Stimulated activated naive CD4-positive, alpha-beta T cell treated with Interleukin-2 at 50 U/mL for 16 hours (primary cell): ENCODE results near the gene KCNH3.
A peak's percentile ranks its signal among the peaks of the same experiment; 100 is the strongest.
"Not testable (repeated sequence)": the region's sequence is repeated elsewhere in the genome, so short reads cannot be mapped to it uniquely, and the experiment has no call there.

ENCODE experiments used
- DNase-seq: peaks from one replicate; lab custom pipeline; 2025; lab: John Stamatoyannopoulos, UW

The KCNH3 gene

DNA sequence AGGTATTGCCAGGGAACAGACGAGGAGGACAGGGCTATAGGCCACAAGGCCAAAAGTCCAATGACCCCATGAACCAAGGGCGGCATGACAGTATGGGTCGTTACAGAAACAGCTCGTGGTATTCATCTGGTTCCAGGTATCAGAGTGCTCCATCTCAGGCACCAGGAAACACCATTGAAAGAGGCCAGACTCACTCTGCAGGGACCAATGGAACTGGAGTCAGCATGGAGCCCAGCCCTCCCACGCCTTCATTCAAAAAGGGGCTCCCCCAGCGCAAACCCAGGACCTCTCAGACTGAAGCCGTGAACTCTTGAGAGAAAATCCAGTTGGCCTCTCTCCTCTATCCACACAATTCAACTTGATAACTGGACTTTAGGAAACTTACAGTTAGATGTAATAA, 12.9 kb upstream of the KCNH3 start:
- DNase-seq, result no peak

DNA sequence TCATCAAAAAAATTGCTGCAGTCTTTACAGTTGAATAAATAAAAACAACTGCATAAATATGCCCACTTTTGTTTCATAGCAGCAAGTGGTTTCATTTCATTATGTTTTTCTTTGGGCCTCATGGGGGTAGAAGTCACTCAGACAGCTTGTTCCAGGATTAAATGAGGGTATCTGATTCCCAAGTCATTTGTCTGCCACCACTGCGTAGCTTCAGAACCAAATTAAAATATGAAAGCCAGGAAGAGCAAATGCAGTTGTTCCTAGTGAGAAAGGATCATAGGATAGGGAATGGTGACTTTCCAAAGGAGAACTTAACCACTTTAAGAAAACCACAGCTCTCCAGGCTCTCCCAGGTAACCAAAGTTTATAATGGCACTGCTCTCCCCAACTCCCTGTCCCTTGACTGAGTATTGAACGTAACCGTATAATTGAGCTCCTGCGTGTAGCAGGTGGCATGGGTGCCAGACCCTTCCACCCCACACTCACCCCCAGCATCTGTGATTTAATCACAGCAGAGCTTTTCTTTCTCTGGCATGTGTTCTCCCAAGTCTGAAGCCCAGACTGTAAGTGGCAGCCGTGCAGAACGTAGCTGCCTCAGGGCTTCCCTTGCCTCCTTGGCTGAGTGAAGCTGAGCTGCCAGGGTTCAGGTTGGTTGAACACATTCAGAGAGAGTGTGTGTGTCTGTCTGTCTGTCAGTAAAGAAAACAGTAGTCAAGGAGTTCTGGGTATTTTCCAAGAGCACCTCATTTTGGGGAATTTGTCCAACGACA, 11.3 kb upstream of the KCNH3 start:
- DNase-seq, result no peak

DNA sequence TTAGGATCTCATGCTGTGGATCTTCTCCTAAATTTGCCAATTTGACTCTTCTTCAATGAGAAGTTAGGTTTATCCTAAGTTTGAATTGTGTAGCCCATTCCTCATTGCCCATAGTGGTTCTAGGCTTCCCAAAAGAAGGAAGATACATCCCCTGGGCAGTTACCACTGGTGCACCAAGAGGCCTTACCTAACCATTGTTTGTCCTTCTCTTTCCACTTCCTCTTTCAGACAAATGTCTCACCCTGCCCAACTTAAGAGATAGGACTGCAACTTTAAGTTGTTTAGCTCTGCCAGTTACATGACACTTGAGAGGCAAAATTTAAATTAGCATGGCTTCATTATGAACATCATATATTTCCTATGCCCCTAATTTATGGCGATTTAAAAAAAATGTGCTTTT, 9.4 kb upstream of the KCNH3 start:
- no peak for DNase-seq

DNA sequence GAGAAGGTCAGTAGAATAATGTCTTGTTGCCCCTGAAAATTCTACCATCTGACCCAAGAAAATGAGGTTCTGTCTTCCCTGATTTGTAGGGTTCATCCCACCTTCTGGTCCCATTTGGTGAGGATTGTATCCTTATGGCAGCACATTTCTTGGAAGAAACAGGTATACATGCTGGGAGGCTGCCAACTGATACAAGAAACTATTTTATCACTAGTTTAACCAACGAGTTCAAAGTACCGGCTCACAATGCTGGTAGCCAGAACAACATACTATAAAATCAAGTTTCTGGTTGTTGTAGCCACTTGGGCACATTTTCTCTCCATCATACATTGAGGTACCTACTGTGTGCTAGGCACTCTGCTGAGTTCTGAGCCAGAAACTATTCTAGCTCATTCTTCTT, 7.1 kb upstream of the KCNH3 start:
- DNase-seq, result no peak

DNA sequence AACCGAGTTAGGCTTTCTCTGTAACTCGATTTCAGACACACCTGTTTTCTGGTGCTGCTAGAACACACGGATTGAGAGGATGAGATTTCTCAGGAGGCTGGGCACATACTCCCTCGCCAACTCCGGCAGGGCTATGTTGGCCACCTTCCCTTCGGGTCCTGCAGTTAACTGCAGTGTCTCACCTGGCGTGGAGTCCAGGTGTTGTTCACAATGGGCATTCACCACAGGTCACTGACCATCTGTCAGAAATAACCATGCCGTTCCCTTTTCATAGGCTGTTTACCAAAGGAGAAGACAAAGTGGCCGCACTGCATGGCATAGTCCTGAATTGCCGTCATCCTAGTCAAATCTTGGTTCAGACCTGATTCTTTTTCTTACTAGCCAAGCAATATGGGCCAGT, 5.5 kb upstream of the KCNH3 start:
- no peak for DNase-seq

DNA sequence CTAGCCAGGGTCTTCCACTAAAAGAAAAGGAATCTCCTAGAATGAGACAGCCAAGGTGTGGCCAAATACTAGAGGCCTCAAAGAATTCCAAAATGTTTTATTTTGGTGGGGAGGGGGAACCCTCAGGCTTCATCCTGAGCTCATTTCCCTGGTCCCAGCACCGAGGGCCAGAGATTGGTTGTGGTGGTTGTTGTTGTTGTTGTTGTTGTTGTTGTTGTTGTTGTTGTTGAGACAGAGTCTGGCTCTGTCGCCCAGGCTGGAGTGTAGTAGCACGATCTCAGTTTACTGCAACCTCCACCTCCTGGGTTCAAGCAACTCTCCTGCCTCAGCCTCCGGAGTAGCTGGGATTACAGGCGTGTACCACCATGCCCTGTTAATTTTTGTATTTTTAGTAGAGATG, 4.7 kb upstream of the KCNH3 start:
- DNase-seq, result not testable (repeated sequence)

DNA sequence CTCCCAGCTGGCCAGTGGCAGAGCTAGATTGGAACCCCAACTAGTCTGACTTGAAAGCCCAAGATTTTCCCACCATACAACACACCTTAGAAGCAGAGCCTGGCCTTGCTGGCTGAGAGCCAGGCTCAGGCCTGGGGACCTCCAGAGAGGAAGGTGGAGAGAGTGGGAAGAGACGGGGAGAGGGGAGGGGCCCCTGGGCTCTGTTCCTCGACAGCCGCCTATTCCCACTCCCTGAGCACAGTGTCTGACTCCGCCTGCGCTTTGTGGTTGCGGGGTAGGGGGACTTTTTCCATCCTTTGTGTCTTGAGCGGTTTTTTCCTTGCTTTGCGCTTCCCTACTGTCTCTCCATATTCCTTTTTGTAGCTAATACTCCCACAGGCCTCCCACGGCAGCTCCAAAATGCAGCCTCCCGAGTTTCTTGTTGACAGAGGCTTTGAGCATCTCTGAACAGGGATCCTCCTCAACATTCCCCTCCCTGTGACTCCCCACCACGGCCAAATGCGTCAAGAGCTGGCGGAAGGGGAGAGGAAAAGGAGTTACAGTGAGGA, 4.0 kb upstream of the KCNH3 start:
- DNase-seq, result no peak

DNA sequence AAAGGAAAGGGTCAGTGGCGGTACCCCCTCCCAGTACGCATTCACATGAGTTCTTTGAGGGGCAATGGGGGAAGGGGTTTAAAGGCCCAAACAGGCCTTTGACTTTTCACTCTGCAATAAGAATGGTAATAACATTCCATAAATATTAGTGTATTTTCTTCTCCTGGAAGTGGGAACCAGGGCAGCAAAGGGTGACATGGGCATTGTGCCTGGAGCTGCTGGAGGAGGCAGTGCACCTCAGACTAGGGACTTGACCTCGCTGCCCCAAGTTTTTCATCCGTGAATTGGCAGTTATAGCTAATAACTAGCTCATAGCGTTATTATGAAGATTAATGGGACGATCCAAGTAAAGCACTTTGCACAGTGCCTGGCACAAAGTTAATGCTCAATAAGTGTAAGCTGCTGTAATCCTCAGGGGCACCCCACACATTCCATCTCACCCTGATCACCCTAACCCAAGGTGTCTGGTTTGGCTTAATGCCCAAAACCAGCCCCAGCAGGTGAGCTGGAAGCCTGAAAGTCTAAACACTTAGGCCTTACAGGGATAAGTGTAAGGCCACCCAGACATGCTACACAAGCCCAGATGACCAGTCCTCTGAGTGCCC, 2.8 kb upstream of the KCNH3 start:
- no peak for DNase-seq

DNA sequence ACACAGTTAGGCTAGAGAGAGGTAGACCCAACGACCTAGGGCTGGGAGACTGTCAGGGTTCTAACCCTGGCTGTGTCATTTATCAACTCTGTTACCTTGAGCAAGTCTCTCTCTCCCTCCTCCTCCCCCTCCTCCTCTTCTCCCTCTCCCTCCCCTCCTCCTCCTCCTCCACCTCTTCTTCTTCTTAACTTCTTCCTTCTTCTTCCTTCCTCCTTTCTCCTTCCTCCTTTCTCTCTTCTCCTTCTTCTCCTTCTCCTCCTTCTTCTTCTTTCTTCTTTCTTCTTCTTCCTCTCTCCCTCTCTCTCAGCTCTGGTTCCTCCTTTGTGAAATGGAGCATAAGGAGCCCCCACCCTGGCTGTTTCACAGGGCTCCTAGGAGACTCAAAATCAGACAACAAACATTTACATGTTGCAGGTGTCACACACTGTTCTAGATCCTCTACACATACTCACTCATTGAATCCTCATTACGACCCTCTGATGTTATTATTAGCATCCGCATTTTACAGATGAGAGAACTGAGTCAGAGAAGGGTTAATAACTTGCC, 2.2 kb upstream of the KCNH3 start:
- DNase-seq, result no peak

DNA sequence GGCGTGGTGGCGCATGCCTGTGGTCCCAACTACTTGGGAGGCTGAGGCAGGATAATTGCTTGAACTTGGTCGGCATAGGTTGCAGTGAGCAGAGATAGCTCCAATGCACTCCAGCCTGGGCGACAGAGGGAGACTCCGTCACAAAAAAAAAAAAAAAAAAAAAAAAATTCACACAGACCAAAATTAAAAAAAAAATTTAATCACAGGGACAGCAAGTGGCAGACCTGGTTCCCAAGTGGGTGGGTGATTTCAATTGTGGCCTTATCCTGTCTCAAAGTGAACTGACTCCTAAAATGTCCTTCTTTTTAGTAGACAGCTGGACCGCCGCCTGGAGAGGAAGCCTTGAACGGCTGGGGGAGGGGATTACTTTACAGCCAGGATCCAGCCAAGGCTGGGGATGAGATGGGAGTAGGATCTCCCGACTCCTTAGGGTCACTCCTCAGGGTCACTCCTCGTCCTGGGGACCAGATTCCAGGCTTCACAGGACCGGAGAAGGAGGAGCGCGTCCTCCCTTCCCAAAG, 1.5 kb upstream of the KCNH3 start:
- DNase-seq, result no peak

DNA sequence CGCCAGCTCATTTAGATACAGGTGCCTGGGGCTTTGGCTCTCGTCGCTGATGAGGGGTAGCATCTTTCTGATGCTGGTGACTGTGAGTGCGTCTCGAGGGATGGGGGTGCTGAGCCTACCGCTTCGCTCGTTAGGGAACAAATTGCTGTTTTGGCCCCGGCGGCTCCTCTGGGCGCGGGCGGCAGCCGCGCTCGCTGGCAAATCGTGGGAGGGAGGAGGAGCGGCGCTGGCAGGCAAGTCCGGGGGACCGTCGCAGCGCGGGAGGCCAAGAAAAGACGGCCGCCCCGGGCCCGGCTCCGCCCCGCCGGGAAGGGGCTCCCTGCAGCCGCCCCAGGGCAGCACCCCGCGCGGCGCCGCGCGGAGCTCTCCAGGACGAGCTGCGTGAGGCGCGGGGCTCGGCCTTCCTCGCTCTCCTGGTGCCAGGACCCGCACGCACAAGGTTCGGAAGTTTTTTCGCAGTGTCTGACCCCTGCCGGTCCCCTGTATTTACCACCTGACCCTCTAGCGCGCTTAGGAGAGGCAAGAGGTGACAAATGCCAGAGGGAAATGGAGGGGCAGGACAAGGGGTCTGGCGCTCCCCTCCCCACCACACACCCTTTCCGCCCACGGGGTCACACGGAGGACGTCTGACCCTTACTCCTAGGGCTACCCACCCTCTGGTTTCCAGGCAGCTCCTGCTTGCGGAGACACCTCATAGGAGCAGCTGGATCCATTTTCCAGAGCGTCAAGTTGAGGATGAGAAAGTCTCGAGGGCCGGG, 899 bp upstream of the KCNH3 start:
- peak; percentile 29 for DNase-seq

DNA sequence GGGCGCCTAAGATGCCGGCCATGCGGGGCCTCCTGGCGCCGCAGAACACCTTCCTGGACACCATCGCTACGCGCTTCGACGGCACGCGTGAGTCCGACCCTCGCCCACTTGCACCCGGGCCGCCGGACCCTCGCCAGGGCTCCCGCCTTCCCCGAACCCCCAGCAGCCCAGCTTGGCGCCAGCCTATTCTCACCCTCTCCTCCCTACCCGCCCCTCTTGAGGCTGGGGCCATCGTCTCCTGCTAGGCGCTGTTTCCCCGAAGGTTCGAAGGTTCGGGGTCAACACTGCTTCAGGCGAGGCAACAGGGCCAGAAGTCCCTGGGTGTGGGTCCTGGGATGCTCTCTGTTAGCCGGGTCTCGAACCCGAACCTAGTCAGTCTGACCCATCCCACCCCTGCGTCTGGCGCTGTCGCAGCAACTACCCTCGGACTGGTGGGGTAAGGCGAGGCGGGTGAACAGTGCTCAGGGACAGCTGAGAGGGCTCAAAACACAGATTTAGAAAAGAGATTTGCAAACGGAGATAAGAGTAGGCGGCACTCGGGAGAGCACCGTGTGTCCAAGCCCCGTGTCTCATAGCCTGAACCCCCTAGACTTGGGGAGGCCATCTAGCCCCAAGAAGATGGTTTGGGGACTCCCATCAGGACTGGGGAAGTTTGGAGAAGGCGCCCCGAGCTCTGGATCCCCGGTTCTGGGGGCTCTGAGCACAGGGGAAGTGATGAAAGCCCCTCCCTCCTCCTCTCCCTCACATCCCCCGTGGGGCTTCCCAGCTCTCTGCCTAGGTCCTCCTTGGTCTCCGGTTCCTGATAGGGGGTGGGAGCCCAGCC, 787 bp downstream of the KCNH3 start:
- no peak for DNase-seq

DNA sequence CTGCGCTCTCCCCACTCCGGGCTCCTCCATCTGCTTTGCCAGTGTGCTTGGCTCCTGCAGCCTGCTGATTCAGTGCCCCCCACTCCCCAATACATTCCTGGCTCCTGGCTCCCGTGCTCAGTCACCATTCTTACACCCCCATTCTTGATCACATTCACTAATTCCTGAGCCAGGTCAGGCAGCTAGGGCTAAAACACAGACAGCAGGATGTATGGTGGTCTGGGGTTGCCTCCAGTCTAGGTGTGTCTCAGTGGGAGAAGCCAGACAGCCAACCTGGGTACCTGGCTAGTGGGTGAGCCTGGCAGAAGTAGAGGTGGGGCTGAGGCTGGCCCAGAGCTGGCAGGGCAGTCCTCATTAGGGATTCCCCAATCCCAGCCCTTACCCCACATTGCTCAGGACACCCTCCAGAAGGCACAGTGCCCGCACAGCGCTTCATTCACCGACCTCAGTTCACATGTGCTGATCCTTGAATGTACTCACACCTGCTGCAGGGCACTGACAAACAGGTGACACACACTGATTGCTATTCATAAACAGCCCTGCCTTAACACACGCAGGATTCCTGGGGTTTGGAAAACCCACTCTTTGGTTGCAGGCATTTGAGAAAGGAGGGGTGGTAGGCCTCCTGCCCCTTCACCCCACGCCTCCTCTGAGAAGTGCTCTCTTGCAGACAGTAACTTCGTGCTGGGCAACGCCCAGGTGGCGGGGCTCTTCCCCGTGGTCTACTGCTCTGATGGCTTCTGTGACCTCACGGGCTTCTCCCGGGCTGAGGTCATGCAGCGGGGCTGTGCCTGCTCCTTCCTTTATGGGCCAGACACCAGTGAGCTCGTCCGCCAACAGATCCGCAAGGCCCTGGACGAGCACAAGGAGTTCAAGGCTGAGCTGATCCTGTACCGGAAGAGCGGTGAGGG, 1.7 kb downstream of the KCNH3 start:
- no peak for DNase-seq

DNA sequence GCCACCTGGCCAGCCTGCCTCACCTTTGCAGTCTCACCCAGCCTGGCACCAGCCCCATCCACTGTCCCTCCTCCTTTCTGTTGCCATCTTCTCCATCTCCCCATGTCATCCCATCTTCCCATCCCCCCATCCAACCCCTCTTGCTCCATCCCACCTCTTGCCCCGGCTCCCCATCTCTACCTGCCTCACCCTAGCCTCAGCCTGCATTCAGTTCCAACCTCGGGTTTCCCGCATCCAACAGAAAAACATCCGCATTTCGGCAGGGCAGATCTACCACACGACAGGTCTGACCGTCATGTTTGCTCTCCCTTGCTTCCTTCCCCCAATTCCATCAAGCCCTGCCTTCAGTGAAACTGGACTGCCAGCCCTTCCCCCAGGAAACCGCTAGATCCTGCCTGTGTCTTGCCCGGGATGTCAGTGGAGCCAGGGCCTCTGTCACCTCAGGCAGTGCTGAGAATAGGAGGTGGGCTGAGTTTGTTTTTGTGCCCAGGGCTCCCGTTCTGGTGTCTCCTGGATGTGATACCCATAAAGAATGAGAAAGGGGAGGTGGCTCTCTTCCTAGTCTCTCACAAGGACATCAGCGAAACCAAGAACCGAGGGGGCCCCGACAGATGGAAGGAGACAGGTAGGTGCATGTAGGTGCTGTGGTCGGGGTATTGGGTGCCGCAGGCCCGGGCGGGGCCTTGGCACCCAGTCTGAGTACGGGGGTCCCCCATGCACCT, 2.5 kb downstream of the KCNH3 start:
- no peak for DNase-seq

DNA sequence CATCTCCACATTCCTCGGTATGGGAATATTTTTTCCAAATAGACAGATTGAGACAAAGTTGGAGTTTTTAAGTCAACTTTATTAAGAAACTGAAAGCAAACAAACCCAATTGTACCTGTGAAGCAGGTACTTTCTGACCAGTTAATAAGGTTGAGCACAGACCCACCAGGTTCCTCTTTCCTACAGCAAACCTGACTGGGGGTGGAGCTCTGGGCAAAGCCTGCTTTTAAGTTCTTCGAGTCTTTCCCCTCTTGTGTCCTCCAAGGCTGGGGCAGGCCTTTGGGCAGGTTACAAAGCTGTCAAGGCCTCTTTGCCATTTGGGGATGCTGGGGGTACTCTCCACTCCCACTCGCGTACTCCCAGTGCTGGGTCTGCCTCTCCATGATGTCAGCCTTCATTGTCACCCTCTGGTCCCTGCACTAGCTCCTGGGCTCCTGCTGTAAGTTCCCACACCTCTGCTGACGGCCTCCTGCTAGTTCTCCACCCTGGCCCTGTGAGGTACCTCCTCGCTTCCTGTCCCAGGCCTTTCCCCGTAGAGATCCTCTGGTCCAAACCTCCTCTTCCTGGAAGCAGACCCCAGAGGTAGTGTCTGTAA, 3.2 kb downstream of the KCNH3 start:
- no peak for DNase-seq

DNA sequence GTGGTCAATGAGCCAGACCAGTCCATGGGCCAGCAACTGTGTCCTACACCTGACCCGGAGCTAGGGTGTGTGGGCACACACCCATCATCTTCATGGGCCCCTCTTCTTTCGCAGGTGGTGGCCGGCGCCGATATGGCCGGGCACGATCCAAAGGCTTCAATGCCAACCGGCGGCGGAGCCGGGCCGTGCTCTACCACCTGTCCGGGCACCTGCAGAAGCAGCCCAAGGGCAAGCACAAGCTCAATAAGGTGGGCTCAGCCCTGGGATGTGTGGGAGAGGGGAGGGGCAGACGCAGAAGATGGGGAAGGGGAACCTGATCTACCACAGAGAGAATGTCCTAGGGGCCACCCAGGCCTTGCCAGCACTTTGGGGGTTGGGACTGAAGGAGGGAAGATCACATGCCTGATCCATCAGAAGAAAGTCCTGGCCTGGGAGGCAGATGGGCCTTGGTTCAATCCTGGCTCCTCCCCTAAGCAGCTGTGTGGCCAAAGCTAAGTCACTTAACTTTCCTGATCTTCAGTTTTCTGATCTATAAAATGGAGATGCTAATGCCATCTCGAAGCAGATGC, 3.8 kb downstream of the KCNH3 start:
- no peak for DNase-seq

DNA sequence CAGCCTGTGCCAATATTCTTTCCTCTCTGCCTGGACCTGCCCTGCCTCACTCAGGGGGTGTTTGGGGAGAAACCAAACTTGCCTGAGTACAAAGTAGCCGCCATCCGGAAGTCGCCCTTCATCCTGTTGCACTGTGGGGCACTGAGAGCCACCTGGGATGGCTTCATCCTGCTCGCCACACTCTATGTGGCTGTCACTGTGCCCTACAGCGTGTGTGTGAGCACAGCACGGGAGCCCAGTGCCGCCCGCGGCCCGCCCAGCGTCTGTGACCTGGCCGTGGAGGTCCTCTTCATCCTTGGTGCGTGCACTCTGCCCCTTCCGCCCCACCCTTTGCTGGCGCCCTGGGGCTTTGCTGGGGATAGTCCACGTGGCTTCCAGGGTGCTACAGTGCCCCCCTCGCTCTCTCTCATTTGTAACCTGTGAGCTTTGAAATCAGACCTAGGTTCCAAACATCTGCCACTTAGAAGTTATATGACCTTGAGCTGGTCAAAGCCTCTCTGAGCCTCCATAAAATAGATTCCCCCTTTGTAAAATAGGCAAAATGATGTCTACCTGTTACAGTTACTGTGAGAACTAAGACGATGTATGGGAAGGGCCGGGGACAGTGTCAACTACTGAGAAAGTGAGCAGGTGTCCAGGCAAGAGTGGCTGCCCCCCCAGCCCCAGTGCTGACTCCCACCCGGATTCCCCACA, 4.5 kb downstream of the KCNH3 start:
- no peak for DNase-seq
